H1 (cell line): ENCODE data around the gene SH3PXD2B. TPM values are rescaled to one million over a fixed set of nuclear protein-coding genes. Genes with fewer than 3 reads are reported as not detected.

ENCODE experiments used
- JUND ChIP-seq: IDR thresholded peaks from 2 replicates; pipeline ENCODE4 v1.6.1; 2011; ENCODE audit warnings: mild to moderate bottlenecking, improper control_type of control experiment, low read length
- RAD21 ChIP-seq, 2 experiments: IDR thresholded peaks in 1 of 2; conservative IDR thresholded peaks in 1 of 2; 2 replicates each; pipeline ENCODE4 v1.6.1; 2011; ENCODE audit warnings: low read depth in 2 of 2, low read length in 2 of 2, improper control_type of control experiment in 1 of 2, inconsistent platforms in 1 of 2, mild to moderate bottlenecking in 1 of 2, moderate library complexity in 1 of 2
- polyA plus RNA-seq, 7 experiments: library from polyadenylated mRNA; depleted of rRNA in 3 of 7; stranded (reverse) in 5 of 7; unstranded in 2 of 7; fragments of >200 nt in 5 of 7; fragments of 200-250 nt in 2 of 7; gene quantifications; 1 replicate in 5 of 7; 2 replicates in 1 of 7; 4 replicates in 1 of 7; pipeline versions ENCODE4 v1.2.1 to v1.2.3, GENCODE V29; 2011 to 2013; ENCODE audit warnings: missing spikeins in 2 of 7, mixed read lengths in 2 of 7
- total RNA-seq: library from RNA; stranded (reverse); fragmentation: NEBNext Ultra II Directional; extraction: Animal tissue kit (Norgen Biotek cat#: 25700); gene quantifications from 2 replicates; pipeline ENCODE4 v1.2.1, GENCODE V29; 2021
- TF ChIP-seq, protein P1 (sequence below): IDR thresholded peaks from 2 replicates; pipeline ENCODE4 v1.6.1; 2011; ENCODE audit warnings: low read length, improper control_type of control experiment

Gene SH3PXD2B
- total and polyA plus RNA-seq, 2 of the 8 experiments (the other 6 are each of a cell fraction or from before 2014, with no cell fraction given): 32.9 to 72.9 TPM

DNA sequence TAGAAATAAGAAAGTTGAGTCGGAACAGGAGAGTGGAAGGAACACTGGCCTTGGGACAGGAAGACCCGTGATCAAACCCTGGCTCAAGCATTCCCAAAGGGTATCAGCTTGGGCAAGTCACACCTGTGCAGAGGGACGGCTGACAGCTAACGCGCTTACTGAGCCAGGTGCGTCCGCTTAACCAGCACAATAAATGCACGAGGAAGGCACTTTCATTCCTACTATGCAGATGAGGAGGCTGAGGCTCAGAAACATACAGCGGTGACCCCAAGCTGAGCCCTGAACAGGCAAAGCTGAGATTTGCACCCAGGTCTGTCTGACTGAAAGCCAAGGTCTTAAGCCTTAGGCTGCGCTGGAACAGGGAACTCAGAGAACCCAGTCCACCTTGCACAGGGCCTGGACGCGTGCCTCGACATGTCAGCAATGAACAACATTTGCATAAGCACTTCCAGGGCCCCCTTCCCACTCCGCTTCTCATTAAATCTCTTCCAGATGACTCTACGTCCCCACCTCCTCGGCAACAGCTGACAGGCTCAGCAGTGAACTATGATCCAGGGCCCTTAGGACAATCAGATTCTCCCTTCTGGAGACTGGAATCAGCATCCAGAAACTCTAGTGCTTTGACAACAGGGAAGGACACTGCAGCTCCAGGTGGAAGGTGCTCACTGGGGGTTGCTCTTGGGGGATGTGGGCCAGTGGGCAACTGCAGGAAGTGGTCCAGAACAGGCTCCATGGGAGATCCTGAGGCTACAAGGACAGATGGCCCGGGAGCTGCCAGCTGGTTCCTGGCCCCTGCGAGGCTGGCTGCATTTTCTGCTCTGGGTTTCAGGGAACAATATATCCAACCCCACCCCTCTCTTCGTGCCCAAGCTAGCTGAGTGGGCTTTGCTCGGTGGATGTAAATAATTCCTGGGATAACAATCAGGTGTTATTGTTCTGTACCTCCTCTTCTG lies 35.2 kb downstream of the SH3PXD2B start (continued):
- no peak for TF ChIP-seq RAD21 (IDR thresholded peaks at IDR 0.05 in 1 of 2, conservative IDR thresholded peaks at IDR 0.05 in 1 of 2; ENCODE audit: low read depth in 2 of 2, low read length in 2 of 2)
- TF ChIP-seq, protein P1, sequence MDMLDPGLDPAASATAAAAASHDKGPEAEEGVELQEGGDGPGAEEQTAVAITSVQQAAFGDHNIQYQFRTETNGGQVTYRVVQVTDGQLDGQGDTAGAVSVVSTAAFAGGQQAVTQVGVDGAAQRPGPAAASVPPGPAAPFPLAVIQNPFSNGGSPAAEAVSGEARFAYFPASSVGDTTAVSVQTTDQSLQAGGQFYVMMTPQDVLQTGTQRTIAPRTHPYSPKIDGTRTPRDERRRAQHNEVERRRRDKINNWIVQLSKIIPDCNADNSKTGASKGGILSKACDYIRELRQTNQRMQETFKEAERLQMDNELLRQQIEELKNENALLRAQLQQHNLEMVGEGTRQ: no peak
- no peak for TF ChIP-seq JUND
